NCI-H1092 treated with DMSO at 0.1 percent for 48 hours (cell line): ENCODE results near the gene TRERF1.

ENCODE experiments used
- DNase-seq: peaks from one replicate; lab custom pipeline; 2025; lab: John Stamatoyannopoulos, UW

Gene TRERF1

GRCh38 chr6:42185597-42185996, 266.1 kb downstream of the TRERF1 start:
- no peak for DNase-seq

- DNase-seq: no peak
Observed at GRCh38 chr6:42184475-42184874, 267.3 kb downstream of the TRERF1 start.

- no peak for DNase-seq
Observed at GRCh38 chr6:42182101-42182500, 269.6 kb downstream of the TRERF1 start.

GRCh38 chr6:42179945-42180313, 271.8 kb downstream of the TRERF1 start:
- DNase-seq: no peak

- no peak for DNase-seq
Observed at GRCh38 chr6:42179261-42179944, 272.3 kb downstream of the TRERF1 start.

GRCh38 chr6:42177514-42178364, 274.0 kb downstream of the TRERF1 start:
- no peak for DNase-seq

GRCh38 chr6:42176981-42177380, 274.7 kb downstream of the TRERF1 start:
- no peak for DNase-seq

- no peak for DNase-seq
Observed at GRCh38 chr6:42175860-42176259, 275.9 kb downstream of the TRERF1 start.
